ENCODE results near the gene CLMN.

GRCh38 chr14:95229749-95230148, 90.0 kb downstream of the CLMN start:
- no peak for TF ChIP-seq POLR2A (IDR thresholded peaks at IDR 0.05; ENCODE audit: low read depth, low read length)
- TF ChIP-seq POLR2AphosphoS5 (IDR thresholded peaks at IDR 0.05; ENCODE audit: low read depth, low read length): no peak
- no peak for TF ChIP-seq SPI1 (IDR thresholded peaks at IDR 0.05; ENCODE audit: low read depth, low read length)
- no peak for TF ChIP-seq TAF1 (IDR thresholded peaks at IDR 0.05; ENCODE audit: low read depth, low read length)
- no peak for TF ChIP-seq POU2F2 (IDR thresholded peaks at IDR 0.05; ENCODE audit: low read depth, low read length)

All from GM12891 (cell line).